Ishikawa (cell line): ENCODE measurements around the gene EPC2.

ENCODE experiments used
- CEBPB ChIP-seq: IDR thresholded peaks from 2 replicates; pipeline ENCODE4 v1.6.1; 2012
- CREB1 ChIP-seq: IDR thresholded peaks from 2 replicates; pipeline ENCODE4 v1.6.1; 2012; ENCODE audit warnings: low read depth
- EGR1 ChIP-seq: IDR thresholded peaks from 2 replicates; pipeline ENCODE4 v1.6.1; 2012
- EP300 ChIP-seq: IDR thresholded peaks from 2 replicates; pipeline ENCODE4 v1.6.1; 2012; ENCODE audit warnings: borderline replicate concordance
- FOXM1 ChIP-seq: IDR thresholded peaks from 2 replicates; pipeline ENCODE4 v1.6.1; 2012; ENCODE audit warnings: low read depth, borderline replicate concordance
- MAX ChIP-seq: IDR thresholded peaks from 2 replicates; pipeline ENCODE4 v1.6.1; 2012
- NFIC ChIP-seq: IDR thresholded peaks from 2 replicates; pipeline ENCODE4 v1.6.1; 2012
- RAD21 ChIP-seq: IDR thresholded peaks from 2 replicates; pipeline ENCODE4 v1.6.1; 2012; ENCODE audit warnings: low read depth
- TAF1 ChIP-seq: IDR thresholded peaks from 2 replicates; pipeline ENCODE4 v1.6.1; 2012; ENCODE audit warnings: low read depth, mild to moderate bottlenecking
- TCF12 ChIP-seq: IDR thresholded peaks from 2 replicates; pipeline ENCODE4 v1.6.1; 2012; ENCODE audit warnings: low read depth
- TEAD4 ChIP-seq: IDR thresholded peaks from 2 replicates; pipeline ENCODE4 v1.6.1; 2012
- USF1 ChIP-seq: IDR thresholded peaks from 2 replicates; pipeline ENCODE4 v1.6.1; 2012
- YY1 ChIP-seq: IDR thresholded peaks from 2 replicates; pipeline ENCODE4 v1.6.1; 2012; ENCODE audit warnings: low read depth
- ZBTB7A ChIP-seq: IDR thresholded peaks from 2 replicates; pipeline ENCODE4 v1.6.1; 2012; ENCODE audit warnings: low read depth
- TF ChIP-seq, protein P1 (sequence below): IDR thresholded peaks from 2 replicates; pipeline ENCODE4 v1.6.1; 2012; ENCODE audit warnings: low read depth, mild to moderate bottlenecking

EPC2 gene

GRCh38 chr2:148619560-148620195, 24.9 kb upstream of the EPC2 start:
- TF ChIP-seq NFIC (no peak), TCF12 (no peak), USF1 (no peak), EP300 (no peak), RAD21 (no peak), MAX (no peak), EGR1 (no peak), TEAD4 (no peak), FOXM1 (no peak), CREB1 (no peak), YY1 (no peak), TAF1 (no peak), CEBPB (no peak)
- TF ChIP-seq, protein P1, sequence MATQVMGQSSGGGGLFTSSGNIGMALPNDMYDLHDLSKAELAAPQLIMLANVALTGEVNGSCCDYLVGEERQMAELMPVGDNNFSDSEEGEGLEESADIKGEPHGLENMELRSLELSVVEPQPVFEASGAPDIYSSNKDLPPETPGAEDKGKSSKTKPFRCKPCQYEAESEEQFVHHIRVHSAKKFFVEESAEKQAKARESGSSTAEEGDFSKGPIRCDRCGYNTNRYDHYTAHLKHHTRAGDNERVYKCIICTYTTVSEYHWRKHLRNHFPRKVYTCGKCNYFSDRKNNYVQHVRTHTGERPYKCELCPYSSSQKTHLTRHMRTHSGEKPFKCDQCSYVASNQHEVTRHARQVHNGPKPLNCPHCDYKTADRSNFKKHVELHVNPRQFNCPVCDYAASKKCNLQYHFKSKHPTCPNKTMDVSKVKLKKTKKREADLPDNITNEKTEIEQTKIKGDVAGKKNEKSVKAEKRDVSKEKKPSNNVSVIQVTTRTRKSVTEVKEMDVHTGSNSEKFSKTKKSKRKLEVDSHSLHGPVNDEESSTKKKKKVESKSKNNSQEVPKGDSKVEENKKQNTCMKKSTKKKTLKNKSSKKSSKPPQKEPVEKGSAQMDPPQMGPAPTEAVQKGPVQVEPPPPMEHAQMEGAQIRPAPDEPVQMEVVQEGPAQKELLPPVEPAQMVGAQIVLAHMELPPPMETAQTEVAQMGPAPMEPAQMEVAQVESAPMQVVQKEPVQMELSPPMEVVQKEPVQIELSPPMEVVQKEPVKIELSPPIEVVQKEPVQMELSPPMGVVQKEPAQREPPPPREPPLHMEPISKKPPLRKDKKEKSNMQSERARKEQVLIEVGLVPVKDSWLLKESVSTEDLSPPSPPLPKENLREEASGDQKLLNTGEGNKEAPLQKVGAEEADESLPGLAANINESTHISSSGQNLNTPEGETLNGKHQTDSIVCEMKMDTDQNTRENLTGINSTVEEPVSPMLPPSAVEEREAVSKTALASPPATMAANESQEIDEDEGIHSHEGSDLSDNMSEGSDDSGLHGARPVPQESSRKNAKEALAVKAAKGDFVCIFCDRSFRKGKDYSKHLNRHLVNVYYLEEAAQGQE = no peak

- TF ChIP-seq, protein P1 = no peak
- no peak for TF ChIP-seq FOXM1
Measured at GRCh38 chr2:148622366-148622765, 22.2 kb upstream of the EPC2 start.

GRCh38 chr2:148623086-148623485, 21.5 kb upstream of the EPC2 start:
- TF ChIP-seq NFIC = no peak
- no peak for TF ChIP-seq TAF1
- TF ChIP-seq, protein P1 = no peak
- TF ChIP-seq FOXM1 = no peak

- TF ChIP-seq TCF12 (no peak), MAX (no peak), TAF1 (no peak), EGR1 (no peak), FOXM1 (no peak), RAD21 (no peak), TEAD4 (no peak), USF1 (no peak), EP300 (no peak), NFIC (no peak), CEBPB (no peak), YY1 (no peak), ZBTB7A (no peak), CREB1 (no peak)
- TF ChIP-seq, protein P1 = no peak
Measured at GRCh38 chr2:148627224-148627623, 17.3 kb upstream of the EPC2 start.
